H9 (cell line): ENCODE data around the gene TNKS2. TPM values are rescaled to one million over a fixed set of nuclear protein-coding genes. Genes with fewer than 3 reads are reported as not detected.

ENCODE experiments used
- DNase-seq: peaks from one replicate; pipeline ENCODE4 v3.0.0-alpha.2; 2017
- H2AFZ ChIP-seq: one replicate; pipeline ENCODE4 v1.6.1; 2013; ENCODE audit warnings: mild to moderate bottlenecking, low read length, control low read depth, moderate library complexity
- H2AK5ac ChIP-seq: 2 replicates; pipeline ENCODE4 v1.6.1; 2013; ENCODE audit warnings: low read length, control low read depth, mixed read lengths; ENCODE audit not compliant: insufficient read length
- H2BK120ac ChIP-seq: one replicate; pipeline ENCODE4 v1.6.1; 2013; ENCODE audit warnings: low read depth, mild to moderate bottlenecking, low read length, control low read depth, inconsistent platforms; ENCODE audit not compliant: poor library complexity, severe bottlenecking
- H2BK12ac ChIP-seq: 2 replicates; pipeline ENCODE4 v1.6.1; 2013; ENCODE audit warnings: low read length, control low read depth, mixed read lengths, low read depth; ENCODE audit not compliant: insufficient read length
- H2BK15ac ChIP-seq: 2 replicates; pipeline ENCODE4 v1.6.1; 2013; ENCODE audit warnings: low read depth, low read length, control low read depth
- H2BK20ac ChIP-seq: one replicate; pipeline ENCODE4 v1.6.1; 2013; ENCODE audit warnings: low read depth, mild to moderate bottlenecking, low read length, control low read depth, inconsistent platforms; ENCODE audit not compliant: poor library complexity, severe bottlenecking
- H2BK5ac ChIP-seq: 2 replicates; pipeline ENCODE4 v1.6.1; 2013; ENCODE audit warnings: low read length, control low read depth, mixed read lengths; ENCODE audit not compliant: insufficient read length
- H3K14ac ChIP-seq: 2 replicates; pipeline ENCODE4 v1.6.1; 2013; ENCODE audit warnings: low read length, control low read depth; ENCODE audit not compliant: insufficient read depth
- H3K18ac ChIP-seq: 2 replicates; pipeline ENCODE4 v1.6.1; 2013; ENCODE audit warnings: low read depth, mild to moderate bottlenecking, mixed read lengths, low read length, control low read depth; ENCODE audit not compliant: insufficient read length
- H3K23ac ChIP-seq: 2 replicates; pipeline ENCODE4 v1.6.1; 2013; ENCODE audit warnings: low read length, control low read depth, mixed read lengths, low read depth; ENCODE audit not compliant: insufficient read length
- H3K23me2 ChIP-seq: 2 replicates; pipeline ENCODE4 v1.6.1; 2013; ENCODE audit warnings: low read depth, mild to moderate bottlenecking, mixed read lengths, low read length, control low read depth; ENCODE audit not compliant: insufficient read length, poor library complexity, severe bottlenecking
- H3K27ac ChIP-seq: 2 replicates; pipeline ENCODE4 v1.5.1; 2013; ENCODE audit warnings: low read length, control low read depth, mixed read lengths, low read depth; ENCODE audit not compliant: insufficient read length
- H3K27me3 ChIP-seq: 2 replicates; pipeline ENCODE4 v1.6.1; 2013; ENCODE audit warnings: low read length, control low read depth, inconsistent platforms; ENCODE audit not compliant: insufficient read depth
- H3K4ac ChIP-seq: 2 replicates; pipeline ENCODE4 v1.6.1; 2013; ENCODE audit warnings: low read depth, mild to moderate bottlenecking, control low read depth, inconsistent platforms, low read length, moderate library complexity
- H3K4me1 ChIP-seq: 2 replicates; pipeline ENCODE4 v1.6.1; 2013; ENCODE audit warnings: low read length, control low read depth, inconsistent platforms; ENCODE audit not compliant: insufficient read depth
- H3K4me2 ChIP-seq: 2 replicates; pipeline ENCODE4 v1.6.1; 2013; ENCODE audit warnings: low read length, control low read depth, mixed read lengths; ENCODE audit not compliant: insufficient read length, insufficient read depth
- H3K56ac ChIP-seq: 2 replicates; pipeline ENCODE4 v1.6.1; 2013; ENCODE audit warnings: low read depth, mild to moderate bottlenecking, mixed read lengths, low read length, control low read depth; ENCODE audit not compliant: insufficient read length
- H3K79me1 ChIP-seq: 2 replicates; pipeline ENCODE4 v1.6.1; 2013; ENCODE audit warnings: low read depth, mild to moderate bottlenecking, moderate library complexity, low read length, control low read depth, inconsistent platforms; ENCODE audit not compliant: insufficient read depth, poor library complexity, severe bottlenecking
- H3K79me2 ChIP-seq: 2 replicates; pipeline ENCODE4 v1.6.1; 2013; ENCODE audit warnings: low read length, control low read depth, inconsistent platforms; ENCODE audit not compliant: insufficient read depth
- H3K9ac ChIP-seq: 2 replicates; pipeline ENCODE4 v1.6.1; 2013; ENCODE audit warnings: low read length, control low read depth, mixed read lengths; ENCODE audit not compliant: insufficient read length; ENCODE audit errors: extremely low read depth
- H3K9me3 ChIP-seq: one replicate; pipeline ENCODE4 v1.6.1; 2013; ENCODE audit warnings: low read depth, low read length, inconsistent platforms; ENCODE audit not compliant: control insufficient read depth
- H3T11ph ChIP-seq: one replicate; pipeline ENCODE4 v1.6.1; 2013; ENCODE audit warnings: mild to moderate bottlenecking, low read length, control low read depth, inconsistent platforms
- H4K20me1 ChIP-seq: one replicate; pipeline ENCODE4 v1.6.1; 2013; ENCODE audit not compliant: control insufficient read depth, insufficient read length, insufficient read depth
- H4K5ac ChIP-seq: 2 replicates; pipeline ENCODE4 v1.6.1; 2013; ENCODE audit warnings: low read depth, mild to moderate bottlenecking, mixed read lengths, low read length, control low read depth; ENCODE audit not compliant: insufficient read length
- H4K8ac ChIP-seq: replicated peaks from 2 replicates; pipeline ENCODE4 v1.6.1; 2013; ENCODE audit warnings: low read length, control low read depth, mixed read lengths, low read depth; ENCODE audit not compliant: insufficient read length
- H4K91ac ChIP-seq: 2 replicates; pipeline ENCODE4 v1.6.1; 2013; ENCODE audit warnings: low read depth, mild to moderate bottlenecking, moderate library complexity, mixed read lengths, low read length, control low read depth; ENCODE audit not compliant: insufficient read length
- H3K27ac Mint-ChIP-seq, 3 experiments: 2 replicates in 2 of 3; 3 replicates in 1 of 3; pipeline ENCODE4 v1.8.0; 2020 to 2021; ENCODE audit warnings: mixed read lengths in 3 of 3, mild to moderate bottlenecking in 1 of 3, moderate library complexity in 1 of 3
- H3K27me3 Mint-ChIP-seq: 2 replicates; pipeline ENCODE4 v1.8.0; 2021; ENCODE audit warnings: low read depth, mild to moderate bottlenecking, moderate library complexity, mixed read lengths
- H3K36me3 Mint-ChIP-seq, 3 experiments: 2 replicates in 2 of 3; 3 replicates in 1 of 3; pipeline ENCODE4 v1.8.0; 2020 to 2021; ENCODE audit warnings: low read depth in 3 of 3, mixed read lengths in 3 of 3; ENCODE audit not compliant: insufficient read depth in 1 of 3
- H3K4me1 Mint-ChIP-seq, 2 experiments: 2 replicates each; pipeline ENCODE4 v1.8.0; 2020; ENCODE audit warnings: mixed read lengths in 2 of 2
- H3K4me3 Mint-ChIP-seq, 2 experiments: 2 replicates in 1 of 2; 3 replicates in 1 of 2; pipeline ENCODE4 v1.8.0; 2020 to 2021; ENCODE audit warnings: mild to moderate bottlenecking in 2 of 2, mixed read lengths in 2 of 2, moderate library complexity in 1 of 2
- H3K9me3 Mint-ChIP-seq, 2 experiments: 2 replicates in 1 of 2; 3 replicates in 1 of 2; pipeline ENCODE4 v1.8.0; 2020; ENCODE audit warnings: mild to moderate bottlenecking in 2 of 2, mixed read lengths in 2 of 2, moderate library complexity in 1 of 2
- WGBS: extraction: QIAGEN DNeasy Blood & Tissue Kit; methylation state at CpG from one replicate; pipeline ENCODE4 v1.1.7; 2013; ENCODE audit warnings: missing lambda C conversion rate, low lambda C conversion rate, mixed read lengths; ENCODE audit not compliant: insufficient read length; ENCODE audit errors: extremely low coverage; 5-methylcytosine and 5-hydroxymethylcytosine counted together
- total RNA-seq: library from RNA; stranded (reverse); gene quantifications from 2 replicates; pipeline ENCODE4 v1.2.1, GENCODE V29; 2021
- TF ChIP-seq, protein P1 (sequence below): fragments of 200-600 bp; sonication (generic); conservative IDR thresholded peaks from 3 replicates; pipeline ENCODE4 v1.8.0; 2021; ENCODE audit warnings: antibody characterized with exemption, mild to moderate bottlenecking

Gene TNKS2
- total RNA-seq, 1 experiment from 2014 or later: 58.9 TPM

DNA sequence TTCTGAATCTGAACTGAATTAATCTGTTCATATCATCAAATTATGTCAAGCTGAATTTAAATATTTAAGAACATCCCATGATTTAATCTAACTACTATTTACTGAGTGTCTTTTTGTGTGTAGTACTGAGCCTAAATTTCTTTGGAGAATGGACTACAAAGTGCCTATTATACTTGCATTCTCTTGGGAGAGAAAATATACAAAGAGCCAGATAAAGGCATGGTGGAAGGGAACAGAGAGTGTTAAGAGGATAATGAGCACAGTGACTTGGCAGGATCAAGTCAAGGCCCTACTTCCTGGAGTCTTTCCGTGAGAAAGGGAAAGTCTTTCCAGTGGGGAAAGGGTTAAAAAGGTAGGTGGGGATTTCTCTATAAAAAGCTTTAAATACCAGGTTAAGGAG lies 15.0 kb downstream of the TNKS2 start:
- H3K27me3 Mint-ChIP-seq: no peaks in the 10 kb centered on the region
- H3K9me3 ChIP-seq: no peaks in the 10 kb centered on the region
- TF ChIP-seq, protein P1, sequence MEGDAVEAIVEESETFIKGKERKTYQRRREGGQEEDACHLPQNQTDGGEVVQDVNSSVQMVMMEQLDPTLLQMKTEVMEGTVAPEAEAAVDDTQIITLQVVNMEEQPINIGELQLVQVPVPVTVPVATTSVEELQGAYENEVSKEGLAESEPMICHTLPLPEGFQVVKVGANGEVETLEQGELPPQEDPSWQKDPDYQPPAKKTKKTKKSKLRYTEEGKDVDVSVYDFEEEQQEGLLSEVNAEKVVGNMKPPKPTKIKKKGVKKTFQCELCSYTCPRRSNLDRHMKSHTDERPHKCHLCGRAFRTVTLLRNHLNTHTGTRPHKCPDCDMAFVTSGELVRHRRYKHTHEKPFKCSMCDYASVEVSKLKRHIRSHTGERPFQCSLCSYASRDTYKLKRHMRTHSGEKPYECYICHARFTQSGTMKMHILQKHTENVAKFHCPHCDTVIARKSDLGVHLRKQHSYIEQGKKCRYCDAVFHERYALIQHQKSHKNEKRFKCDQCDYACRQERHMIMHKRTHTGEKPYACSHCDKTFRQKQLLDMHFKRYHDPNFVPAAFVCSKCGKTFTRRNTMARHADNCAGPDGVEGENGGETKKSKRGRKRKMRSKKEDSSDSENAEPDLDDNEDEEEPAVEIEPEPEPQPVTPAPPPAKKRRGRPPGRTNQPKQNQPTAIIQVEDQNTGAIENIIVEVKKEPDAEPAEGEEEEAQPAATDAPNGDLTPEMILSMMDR: no peak
- peak overlapping the region in 2 of 3 experiments; percentile 75 to 80; a peak in 3 of 7 replicates for H3K27ac Mint-ChIP-seq
- H3K36me3 Mint-ChIP-seq: peaks cover 26 to 71% (median 53%) of the 10 kb centered on the region in 3 experiments
- H3K56ac ChIP-seq: no peak overlapping the region
- no peak for DNase-seq
- no peak overlapping the region for H3K23ac ChIP-seq
- H3K27me3 ChIP-seq: no peaks in the 10 kb centered on the region
- no peak overlapping the region for H3K14ac ChIP-seq
- no peaks in the 10 kb centered on the region for H4K20me1 ChIP-seq
- H3K4me1 ChIP-seq: no peaks in the 10 kb centered on the region
- no peak overlapping the region for H4K5ac ChIP-seq
- no CpG with 5 or more reads among the region's 1 CpG for WGBS
- H3K4ac ChIP-seq: no peak overlapping the region
- no peak overlapping the region for H2BK15ac ChIP-seq
- H3K27ac ChIP-seq: no peak overlapping the region
- H3K79me1 ChIP-seq: peaks cover 12% of the 10 kb centered on the region
- H4K91ac ChIP-seq: no peak overlapping the region
- H3K9me3 Mint-ChIP-seq: no peaks in the 10 kb centered on the region
- no peak overlapping the region for H4K8ac ChIP-seq
- no peak overlapping the region for H3K4me2 ChIP-seq
- no peak overlapping the region for H2AFZ ChIP-seq
- H3K4me1 Mint-ChIP-seq: no peaks in the 10 kb centered on the region
- no peak overlapping the region for H2BK5ac ChIP-seq
- H3K79me2 ChIP-seq: peaks cover 6% of the 10 kb centered on the region; the same call in 1 of the 2 replicates
- no peak overlapping the region for H2BK12ac ChIP-seq
- no peak overlapping the region for H3K4me3 Mint-ChIP-seq
- no peak overlapping the region for H2BK20ac ChIP-seq
- no peak overlapping the region for H2BK120ac ChIP-seq
- H2AK5ac ChIP-seq: no peak overlapping the region
- H3K9ac ChIP-seq: no peak overlapping the region
- no peaks in the 10 kb centered on the region for H3K23me2 ChIP-seq
- H3T11ph ChIP-seq: no peak overlapping the region
- no peak overlapping the region for H3K18ac ChIP-seq
